ENCODE measurements around the gene CBX6.

GRCh38 chr22:38886333-38886732, 14.3 kb upstream of the CBX6 start:
- TF ChIP-seq EZH2 (IDR thresholded peaks at IDR 0.05; ENCODE audit: insufficient read depth, poor library complexity, severe bottlenecking) (no peak), EZH2phosphoT487 (IDR thresholded peaks at IDR 0.05; ENCODE audit: insufficient read depth, low read depth) (no peak)
